ENCODE measurements around the gene GCK.

Gene GCK

DNA sequence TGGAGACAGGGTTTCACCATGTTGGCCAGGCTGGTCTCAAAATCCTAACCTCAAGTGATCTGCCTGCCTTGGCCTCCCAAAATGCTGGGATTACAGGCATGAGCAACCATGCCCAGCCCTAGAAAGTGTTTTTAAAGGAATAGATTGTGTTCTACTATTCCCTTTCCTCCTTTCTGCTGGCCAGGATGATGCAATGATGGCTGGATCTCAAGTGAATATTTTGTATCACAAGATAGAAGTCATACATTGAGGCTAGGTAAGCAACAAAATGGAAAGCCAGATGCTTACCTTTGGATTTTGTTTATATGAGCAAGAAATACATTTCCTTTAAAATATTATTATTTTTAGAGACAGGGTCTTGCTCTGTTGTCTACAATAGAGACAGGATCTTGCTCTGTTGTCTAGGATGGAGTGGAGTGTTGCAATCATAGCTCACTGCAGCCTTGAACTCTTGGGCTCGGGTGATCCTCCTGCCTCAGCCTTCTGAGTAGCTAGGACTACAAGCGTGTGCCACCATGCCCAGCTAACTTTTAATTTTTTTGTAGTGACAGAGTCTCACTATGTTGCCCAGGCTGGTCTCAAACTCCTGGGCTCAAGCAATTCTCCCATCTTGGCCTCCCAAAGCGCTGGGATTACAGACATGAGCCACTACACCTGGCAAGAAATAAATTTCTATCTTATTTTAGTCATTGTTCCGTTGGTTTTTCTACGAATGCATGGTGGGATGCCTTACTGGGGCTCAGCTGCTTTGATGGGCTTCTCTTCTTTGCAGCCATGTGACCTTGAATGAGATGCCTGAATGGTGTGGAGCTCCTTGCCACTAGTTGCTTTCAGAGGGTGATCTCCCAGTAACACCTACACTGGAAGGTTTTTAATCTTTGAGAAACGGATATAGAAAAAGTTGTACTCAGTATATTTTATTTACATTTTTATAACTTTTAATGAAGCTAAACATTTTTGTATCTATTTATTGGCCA, 90.9 kb downstream of the GCK start:
- Mint-ChIP-seq H3K27me3 (no peaks in the 10 kb centered on the region), H3K9me3 (no peaks in the 10 kb centered on the region), H3K4me1 (peaks cover 11% of the 10 kb centered on the region), H3K27ac (no peak overlapping the region), H3K36me3 (no peaks in the 10 kb centered on the region), H3K4me3 (no peak overlapping the region)

DNA sequence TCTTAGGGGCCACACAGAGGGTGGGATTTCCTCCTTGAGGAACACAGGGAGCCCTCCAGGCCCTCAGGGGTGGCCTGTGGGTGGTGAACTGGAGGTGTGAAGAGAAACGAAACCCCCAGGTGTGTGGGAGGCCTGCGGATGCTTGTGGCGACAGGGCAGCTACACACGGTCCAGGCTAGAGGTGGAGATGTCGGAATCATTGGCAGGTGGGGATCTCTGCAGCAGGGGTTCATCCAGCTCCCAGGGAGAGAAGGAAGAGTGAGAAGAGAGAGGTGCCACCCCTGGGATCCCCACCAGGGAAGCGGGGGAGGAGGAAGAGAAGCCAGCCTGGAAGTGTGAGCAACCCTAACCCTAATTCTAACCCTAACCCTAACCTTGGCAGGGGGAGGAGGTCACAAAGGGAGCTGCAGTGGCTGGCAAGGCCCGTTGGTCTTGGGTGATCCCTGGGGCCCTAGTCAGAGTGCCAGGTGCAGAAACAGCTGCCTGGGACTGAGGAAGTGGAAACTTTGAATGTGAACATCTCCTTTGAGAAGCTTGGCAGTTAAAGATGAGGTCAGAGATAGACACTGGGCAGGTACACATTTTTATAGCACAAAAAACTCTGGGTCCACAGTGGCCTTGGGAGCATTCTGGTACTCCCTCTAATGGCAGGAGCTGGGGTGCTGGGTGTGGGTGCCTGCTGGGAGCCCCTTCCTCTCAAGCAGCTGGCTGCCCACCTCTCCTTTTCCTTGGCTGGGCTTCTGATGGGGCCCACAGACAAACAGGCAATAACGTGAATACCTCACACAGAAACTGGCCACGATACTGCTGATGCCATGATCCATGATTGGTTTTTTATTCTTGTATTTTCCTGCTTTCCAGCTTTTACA, 91.9 kb downstream of the GCK start:
- Mint-ChIP-seq H3K27ac (no peak overlapping the region), H3K4me3 (no peak overlapping the region), H3K9me3 (no peaks in the 10 kb centered on the region), H3K36me3 (no peaks in the 10 kb centered on the region), H3K4me1 (peaks cover 8% of the 10 kb centered on the region), H3K27me3 (no peaks in the 10 kb centered on the region)

DNA sequence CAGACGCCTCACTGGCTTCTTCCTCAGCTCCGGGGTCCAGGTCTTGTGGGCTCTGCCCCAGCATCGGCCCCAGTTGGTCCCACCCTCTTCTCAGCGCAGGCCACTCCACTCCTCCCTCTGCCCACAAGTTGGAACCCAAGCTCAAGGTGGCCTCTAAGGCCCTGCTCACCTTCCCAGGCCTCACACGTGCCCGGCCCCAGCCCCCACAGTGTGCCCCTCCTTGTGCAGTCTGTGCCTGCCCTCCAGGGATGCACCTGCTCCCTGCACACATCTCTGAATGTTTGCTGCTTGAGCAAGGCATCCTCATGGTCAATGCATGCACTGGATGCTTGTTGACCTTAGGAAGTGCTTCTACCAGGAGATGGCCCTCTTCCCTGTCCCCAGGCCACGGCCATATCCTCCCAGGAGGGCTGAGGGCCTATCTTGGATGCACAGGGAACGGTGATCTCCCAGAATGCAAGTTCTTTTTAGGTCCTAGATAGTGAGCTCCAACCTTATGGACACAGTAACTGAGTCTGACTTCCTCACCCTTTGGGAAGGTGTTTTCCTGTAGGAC, 92.8 kb downstream of the GCK start:
- Mint-ChIP-seq H3K4me1 (peaks cover 8% of the 10 kb centered on the region), H3K27me3 (no peaks in the 10 kb centered on the region), H3K36me3 (no peaks in the 10 kb centered on the region), H3K27ac (peak overlapping the region; percentile 46), H3K4me3 (no peak overlapping the region), H3K9me3 (no peaks in the 10 kb centered on the region)

DNA sequence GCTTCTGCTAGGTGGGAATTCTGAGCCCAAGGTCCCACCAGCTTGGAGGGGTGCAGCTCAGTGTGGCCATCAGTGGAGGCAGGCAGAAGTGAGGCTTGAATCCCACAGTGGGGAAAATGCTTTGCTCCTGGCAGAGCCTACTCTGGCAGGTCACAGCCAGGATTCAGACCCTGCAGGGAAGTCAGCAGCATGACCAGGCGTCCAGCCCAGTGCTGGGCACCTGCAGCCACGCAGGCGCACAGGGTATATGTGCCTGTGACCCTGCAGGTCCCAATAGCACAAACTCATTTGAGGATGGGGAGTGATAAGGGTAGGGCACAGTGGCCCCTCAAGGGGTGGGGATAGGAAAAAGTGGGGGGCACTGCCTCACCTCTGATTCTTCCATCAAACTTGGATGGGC, 93.5 kb downstream of the GCK start:
- H3K4me3 Mint-ChIP-seq, result no peak overlapping the region
- no peaks in the 10 kb centered on the region for H3K27me3 Mint-ChIP-seq
- peaks cover 8% of the 10 kb centered on the region for H3K4me1 Mint-ChIP-seq
- H3K36me3 Mint-ChIP-seq, result no peaks in the 10 kb centered on the region
- no peaks in the 10 kb centered on the region for H3K9me3 Mint-ChIP-seq
- no peak overlapping the region for H3K27ac Mint-ChIP-seq

DNA sequence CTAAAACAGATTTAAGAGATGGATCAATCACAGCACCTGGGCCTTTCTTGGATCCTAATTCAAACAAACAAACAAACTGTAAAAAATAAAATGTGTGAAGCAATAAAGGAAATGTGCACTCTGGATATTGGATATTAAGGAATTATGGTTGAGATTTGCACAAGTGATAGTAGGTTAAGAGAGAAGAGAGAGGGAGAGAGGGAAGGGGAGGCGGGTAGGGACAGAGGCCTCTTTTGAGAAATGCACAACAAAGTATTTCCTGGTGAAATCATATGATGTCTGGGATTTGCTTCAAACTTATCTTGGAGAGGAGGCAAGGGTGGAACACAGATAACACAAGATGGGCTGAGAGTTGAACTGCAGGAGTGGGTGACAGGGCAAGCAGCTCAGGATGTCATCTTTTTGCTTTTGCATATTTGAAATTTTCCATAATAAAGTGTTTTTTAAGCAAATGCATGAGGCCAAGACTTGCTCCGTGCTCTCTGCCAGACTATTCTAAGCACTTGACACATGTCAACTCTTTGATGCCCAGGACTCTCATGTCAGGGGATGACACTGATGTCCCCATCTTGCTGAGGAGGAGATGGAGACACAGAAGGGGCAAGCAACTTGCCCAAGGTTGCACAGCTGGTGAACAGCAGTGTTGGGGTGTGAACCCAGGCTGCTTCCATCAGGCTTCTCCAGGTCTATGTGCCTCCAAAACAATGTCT, 94.2 kb downstream of the GCK start:
- H3K27me3 Mint-ChIP-seq, result no peaks in the 10 kb centered on the region
- no peak overlapping the region for H3K27ac Mint-ChIP-seq
- no peaks in the 10 kb centered on the region for H3K9me3 Mint-ChIP-seq
- H3K36me3 Mint-ChIP-seq, result no peaks in the 10 kb centered on the region
- H3K4me1 Mint-ChIP-seq, result peaks cover 8% of the 10 kb centered on the region
- H3K4me3 Mint-ChIP-seq, result no peak overlapping the region

DNA sequence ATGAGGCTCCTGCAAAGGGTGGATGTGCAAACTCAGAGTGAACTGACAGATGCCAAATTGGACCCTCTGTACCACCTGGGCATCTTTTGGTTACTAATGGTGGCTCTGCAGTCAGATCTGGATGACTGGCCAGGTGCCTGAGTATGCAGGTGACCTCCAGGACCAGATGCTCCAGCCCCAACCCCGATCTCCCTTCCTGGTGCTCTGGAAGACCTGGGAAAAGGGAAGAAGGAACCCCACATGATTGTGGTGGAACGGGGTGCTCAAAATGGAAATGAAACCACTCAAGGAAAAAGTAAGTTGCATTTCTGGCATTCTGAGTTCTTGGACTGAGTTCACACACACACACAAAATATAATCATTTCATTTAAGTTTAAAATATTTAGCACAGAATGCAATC, 94.9 kb downstream of the GCK start:
- Mint-ChIP-seq H3K27me3 (no peaks in the 10 kb centered on the region), H3K4me1 (peaks cover 8% of the 10 kb centered on the region), H3K36me3 (no peaks in the 10 kb centered on the region), H3K27ac (no peak overlapping the region), H3K9me3 (no peaks in the 10 kb centered on the region), H3K4me3 (no peak overlapping the region)

Measured in activated naive CD4-positive, alpha-beta T cell treated with anti-CD3 and anti-CD28 coated beads, Interleukin-2, amount 50 U/mL, for 24 hours (primary cell).